Activated T-helper 1 cell treated with Interleukin-2 at 50 U/mL for 16 hours (primary cell): ENCODE results near the gene TMOD2.

Experiments used
- DNase-seq: peaks from one replicate; pipeline ENCODE4 v3.0.0-alpha.2; 2020; ENCODE audit warnings: low read depth

TMOD2 gene

DNA sequence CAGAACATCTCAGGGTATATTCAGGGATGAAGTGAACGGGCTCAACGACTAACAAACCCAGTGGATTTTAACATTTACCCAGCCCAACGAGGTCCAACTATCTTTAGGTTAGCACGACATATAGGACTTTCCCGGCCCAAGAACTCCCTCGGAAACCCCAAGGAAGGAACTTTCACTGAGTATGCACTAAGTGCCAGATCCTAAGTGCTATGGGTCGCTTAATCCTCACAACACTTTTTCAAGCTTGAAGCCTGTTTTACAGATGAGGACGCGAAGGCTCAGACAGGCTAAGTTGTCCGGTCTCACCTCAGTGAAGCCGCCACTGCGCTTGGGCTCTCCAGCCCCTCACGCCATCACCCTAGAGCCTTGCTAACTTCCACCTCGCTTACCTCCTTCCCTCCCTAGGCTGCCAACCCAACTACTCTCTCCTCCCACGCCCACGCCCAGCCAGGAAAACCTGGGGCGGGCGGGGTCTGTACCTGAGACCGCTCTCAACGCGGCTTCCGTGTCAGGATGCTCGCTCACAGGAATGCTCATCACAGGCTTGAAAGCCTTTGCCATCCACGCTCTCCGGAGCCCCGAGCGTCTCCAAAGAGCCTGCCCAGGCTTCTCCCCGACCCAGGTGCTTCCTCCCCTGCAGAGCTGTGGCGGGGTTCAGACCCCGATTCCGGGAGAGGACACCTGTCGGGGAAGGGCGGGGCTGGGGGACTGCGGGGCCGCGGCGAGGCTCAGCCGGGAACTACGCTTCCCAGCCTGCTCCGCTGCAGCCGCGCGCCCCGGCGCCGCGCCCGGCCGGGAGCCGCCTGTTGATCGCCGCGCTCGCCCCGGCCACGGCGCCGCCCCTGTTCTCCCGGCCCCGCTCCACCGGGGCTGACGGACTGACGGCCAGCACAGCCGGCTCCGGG lies at the start of gene TMOD2:
TMOD2 (plus strand) TSS at position 806 of the 905 bp plus-strand sequence. CDS start 14,845 bp downstream, outside the sequence.
- DNase-seq, result peak; percentile 36

DNA sequence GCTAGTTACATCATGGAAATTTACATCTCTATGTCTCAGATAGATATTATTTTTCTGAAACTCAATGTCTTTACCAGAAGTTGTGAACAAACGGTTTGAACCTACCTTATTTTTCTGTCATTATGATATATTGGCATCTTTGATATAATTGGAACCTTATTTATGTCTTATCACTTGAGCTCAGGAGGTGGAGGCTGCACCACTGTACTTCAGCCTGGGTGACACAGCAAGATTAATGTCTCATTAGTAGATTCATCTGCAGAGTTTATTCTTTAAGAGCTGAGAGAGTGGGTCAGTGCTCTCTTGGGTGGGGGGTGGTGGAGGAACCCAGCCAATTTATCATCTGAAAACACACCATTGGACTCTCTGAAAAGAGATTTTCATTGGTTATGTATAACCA lies 48.7 kb upstream of the TMOD2 start:
- DNase-seq, result no peak

DNA sequence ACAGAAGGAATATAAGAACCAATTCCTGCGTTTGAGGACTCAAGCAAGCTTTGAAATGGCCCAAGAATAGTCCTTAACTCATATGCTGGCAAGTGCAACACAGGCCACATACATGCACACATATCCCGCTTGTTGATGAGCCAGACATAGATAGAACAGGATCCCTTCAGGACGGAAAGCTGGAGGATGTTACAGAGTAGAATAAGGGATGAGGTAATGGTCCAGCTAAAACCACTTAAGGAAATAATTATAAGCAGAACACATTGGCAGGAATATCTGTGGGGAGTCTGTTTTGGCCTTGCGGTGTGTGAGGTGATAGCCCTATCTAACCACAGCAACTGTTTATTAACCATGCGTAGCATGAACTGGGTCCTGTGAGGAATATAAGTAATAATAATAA lies 45.1 kb upstream of the TMOD2 start:
- DNase-seq, result no peak

DNA sequence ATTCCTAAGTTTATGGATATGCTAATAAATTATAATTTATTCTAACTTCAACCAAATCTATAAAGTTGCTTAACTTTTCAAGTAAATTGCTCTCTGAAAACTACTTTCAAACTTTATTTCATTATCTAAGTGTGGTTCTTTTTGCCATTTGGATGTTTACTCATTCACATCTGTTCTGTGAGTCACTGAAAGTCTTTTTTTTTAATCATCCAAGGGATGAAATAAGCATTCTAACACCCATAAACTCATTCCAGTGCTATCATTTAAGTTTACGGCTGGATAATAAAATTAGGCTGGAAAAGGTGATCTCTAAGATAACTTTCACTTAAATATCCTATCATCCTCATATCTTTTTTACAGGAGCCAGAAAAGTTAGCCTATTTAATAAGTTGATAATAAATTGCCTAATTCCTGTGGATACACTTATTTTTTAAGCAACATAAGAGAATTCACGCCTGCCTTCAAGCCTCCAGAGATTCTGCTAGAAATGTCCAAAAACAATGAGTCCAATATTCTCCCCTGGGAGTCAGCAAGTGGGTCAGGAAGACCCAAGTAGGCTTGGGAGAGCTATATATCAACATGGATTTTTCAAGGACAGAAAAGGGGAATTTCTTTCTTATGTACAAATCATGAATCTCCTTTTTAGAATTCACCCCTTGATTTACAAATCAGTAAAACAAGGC lies 44.3 kb upstream of the TMOD2 start:
- DNase-seq, result no peak

DNA sequence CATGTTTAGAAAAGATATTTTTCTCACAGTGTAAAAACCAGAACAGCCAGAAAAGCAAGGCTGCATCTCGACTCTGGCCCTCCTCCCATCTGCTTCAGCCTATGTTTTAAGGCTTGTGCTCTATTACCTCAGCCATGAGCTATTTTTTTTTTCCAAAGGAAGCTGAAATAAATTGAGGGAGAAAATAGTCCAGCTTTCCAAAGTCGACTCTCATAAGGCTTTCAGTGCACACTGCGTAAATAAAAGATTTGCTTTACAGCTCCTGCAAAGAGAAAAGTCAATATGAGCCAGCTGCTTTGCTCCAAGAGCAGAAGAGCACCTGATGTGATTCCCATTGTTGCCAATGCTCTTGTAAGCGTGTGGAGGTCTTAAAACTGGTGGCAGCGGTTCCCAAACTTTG lies 43.4 kb upstream of the TMOD2 start:
- DNase-seq, result no peak

DNA sequence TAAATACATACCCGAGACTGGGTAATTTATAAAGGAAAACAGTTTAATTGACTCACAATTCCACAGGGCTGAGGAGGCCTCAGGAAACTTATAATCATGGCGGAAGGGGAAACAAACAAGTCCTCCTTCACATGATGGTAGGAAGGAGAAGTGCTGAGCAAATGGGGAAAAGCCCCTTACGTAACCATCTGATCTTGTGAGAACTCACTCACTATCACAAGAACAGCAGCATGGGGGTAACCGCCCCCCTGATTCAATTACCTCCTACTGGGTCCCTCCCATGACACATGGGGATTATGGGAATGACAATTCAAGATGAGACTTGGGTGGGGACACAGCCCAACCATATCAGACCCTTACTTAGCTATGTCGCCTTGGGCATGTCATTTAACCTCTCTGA lies 42.4 kb upstream of the TMOD2 start:
- DNase-seq, result no peak

DNA sequence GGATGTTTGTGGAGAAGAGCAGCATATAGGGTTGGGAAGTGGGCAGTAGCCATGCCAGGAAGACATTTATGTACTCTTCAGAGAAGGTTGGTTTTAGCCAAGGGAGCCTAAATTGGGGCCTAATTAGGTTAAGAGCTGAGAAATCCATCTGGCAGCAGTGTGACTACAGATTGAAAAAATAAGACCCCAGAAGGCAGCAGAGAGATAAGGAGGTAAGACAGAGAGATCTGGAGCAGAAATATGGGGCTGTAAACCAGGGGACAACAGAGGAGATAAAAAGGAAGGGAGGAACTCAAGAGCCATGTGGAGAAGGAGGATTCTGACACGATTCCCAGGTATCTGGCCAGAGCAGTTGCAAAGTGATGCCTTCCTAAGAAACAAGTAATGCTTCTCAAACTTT lies 37.2 kb upstream of the TMOD2 start:
- DNase-seq, result no peak

DNA sequence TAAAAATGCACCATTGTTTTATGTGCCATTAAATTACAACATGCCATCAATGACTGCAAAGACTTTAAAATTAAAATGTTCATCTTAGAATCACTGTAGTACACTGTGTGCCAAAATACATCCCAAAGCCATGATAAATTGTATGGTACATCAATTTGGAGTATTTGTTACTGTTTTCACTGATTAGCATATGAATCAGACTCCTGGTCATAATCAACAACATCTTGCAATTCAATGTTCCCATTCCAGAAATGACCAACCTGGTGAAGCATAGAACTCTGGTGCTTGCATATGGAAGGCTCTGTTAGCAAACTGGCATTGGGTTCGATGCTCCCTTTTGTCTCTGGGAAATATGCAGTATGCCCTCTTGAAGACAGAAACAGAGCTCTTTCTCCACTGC lies 36.5 kb upstream of the TMOD2 start:
- DNase-seq, result no peak

DNA sequence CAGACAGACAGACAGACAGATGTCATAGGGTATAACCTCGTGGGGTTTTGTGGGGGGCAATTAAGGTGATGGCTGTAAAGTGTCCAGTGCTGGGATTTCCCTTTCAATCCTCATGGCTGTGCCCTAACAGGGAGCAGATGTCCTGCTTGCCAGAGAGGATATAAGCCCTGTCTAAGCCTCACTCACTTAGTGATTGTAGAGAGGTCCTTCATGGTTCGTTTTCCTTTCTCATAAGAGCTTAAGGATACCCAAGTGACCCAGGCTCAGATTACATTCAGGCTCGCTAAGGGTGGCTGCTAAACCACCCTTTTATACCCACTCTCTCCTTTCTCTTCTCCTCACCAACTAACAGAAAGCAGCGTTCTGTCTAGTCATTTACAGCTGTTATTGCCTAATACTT lies 33.2 kb upstream of the TMOD2 start:
- DNase-seq, result no peak

DNA sequence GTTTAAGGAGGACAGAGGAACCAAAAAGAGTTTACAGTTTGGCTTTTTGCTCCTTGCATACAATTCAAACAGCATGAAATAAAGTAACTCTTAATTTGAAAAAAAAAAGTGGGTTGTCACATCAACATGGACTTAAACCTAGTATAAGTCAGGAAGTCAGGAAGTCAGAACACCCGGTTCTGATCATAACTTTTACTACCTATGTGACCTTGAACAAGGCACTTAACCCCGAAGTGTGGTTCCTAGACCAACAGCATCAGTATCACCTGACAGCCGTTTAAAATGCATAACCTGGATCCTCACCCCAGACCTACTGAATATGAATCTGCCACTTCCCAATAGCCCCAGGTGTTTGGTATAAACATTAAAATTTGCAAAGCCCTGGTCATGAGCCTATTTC lies 32.7 kb upstream of the TMOD2 start:
- no peak for DNase-seq

DNA sequence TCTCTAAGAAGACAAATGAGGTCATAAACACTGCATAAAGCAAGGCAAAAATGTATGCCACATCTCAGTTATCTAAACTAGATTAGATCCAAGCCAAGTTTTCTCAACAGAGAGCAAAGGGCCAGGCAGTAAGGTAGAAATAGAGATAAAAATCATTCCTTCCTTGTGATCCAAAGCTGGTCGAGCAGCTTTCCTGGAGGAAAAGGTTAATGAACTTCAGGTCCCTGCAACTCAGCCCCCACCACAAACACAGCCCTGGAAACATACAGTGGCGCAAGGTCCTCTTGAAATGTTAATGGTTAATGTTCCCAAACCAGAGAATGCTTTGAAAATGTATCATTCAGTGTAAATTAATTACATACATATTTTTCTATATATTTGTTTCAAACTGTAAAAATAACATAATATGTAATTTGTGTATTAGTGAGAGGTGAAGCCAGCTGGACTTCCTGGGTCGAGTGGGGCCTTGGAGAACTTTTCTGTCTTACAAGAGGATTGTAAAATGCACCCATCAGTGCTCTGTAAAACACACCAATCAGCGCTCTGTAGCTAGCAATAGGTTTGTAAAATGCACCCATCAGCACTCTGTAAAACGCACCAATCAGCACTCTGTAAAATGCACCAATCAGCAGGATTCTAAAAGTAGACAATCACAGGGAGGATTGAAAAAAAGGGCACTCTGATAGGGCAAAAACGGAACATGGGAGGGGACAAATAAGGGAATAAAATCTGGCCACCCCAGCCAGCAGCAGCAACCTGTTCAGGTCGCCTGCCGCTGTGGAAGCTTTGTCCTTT lies 31.0 kb upstream of the TMOD2 start:
- DNase-seq, result no peak

DNA sequence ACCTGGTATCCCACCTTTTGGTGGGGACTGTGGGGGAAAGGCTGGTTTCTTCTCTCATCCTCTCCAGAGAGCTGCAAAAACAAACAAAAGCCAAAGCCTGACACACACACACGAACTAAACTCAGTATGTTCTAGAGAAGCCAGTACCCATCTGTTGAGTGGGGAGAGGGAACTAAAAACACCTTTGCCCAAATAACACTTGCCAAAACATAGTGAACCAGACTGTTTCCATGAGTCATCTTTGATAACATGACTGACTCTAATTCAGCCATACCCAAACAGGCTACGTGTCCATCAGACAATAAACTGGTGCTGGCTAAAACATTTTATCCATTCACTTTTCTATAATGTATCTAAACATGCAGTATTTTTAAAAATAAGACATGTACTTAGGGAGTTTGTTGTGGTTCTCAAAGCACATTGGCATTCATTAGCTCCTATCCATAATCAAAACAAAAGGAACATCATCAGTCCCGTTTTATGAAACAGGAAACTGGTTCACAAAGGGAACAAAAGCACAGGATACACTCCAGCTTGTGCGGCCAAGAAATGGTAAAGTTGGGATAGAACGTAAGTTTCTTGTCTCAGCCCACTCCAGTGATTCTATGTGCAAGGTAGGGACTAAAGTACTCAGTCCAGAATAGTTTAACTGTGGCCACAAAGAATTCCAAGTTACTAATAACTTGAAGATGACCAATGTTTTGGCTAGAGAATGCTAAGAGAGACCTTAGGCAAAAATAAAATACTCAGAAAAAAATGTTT lies 30.0 kb upstream of the TMOD2 start:
- no peak for DNase-seq

DNA sequence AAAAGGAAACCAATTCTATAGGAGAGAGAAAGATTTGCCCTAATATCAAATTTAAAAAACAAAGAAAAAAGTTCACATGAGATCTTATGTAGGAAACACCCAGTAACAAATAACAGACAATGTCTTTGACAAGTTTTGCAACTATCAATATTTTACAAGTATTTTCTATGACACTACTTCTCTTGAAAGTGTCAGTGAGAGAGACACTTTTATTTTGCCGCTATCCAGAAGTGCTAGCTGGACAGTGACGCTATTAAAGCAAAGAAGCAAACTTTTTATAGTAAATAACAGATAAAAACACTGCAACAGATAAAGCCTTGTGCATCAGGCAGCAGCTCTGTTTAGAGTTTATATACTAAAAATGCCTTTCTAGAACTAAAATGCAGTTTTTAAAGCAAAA lies 27.2 kb upstream of the TMOD2 start:
- DNase-seq, result no peak

DNA sequence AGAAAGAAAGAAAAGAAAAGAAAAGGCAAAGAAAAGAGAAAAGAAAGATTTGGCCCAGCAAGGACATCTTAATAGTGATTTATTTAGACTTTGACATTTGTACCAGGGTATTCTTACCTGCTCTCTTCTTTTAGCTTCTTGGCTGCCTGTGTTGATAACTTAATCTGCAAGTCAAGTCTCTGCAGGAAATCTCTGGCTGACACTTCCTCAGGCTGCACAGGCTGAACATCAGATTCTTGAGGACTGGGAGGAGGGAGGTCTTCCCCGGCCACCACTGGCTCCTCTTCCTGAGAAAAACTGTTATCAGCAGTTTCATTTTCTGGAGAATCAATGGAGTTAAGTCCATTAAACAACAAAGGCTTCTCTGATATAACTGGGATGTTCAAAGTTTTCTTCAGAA lies 26.7 kb upstream of the TMOD2 start:
- no peak for DNase-seq

DNA sequence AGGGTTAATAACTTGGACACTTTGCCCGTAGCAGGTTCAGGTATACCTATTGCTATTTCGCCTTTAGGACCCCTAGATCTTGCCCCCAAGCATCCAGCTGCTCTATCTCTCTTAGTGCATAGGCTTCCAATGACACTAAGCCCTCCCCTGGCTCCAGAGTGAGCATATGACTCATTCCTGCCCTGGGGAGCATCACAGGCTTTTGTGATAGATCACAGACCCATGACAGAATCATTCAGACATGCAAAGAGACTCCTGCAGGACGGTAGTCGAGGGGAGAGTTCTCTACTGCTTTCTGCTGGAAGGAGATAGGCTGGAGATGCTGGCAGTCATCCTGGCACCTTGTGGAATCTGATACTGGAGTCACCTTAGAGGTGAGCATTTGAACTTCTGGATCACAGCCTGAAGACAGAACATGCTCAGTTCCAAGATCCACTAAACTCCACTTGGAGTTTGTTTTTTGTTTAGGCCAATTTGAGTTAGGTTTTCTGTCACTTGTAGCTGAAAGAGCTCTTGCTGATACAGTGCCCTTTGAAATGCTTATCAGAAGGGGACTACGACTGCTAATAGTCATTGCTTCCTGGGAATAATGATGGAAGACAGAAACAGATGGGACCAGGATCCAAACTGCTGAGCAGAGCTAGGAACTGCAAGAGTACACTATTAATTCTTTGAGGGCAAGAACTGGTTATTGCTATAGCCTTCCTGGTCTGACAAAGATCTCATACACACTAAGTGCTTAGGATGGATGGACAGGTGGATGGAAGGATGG lies 24.9 kb upstream of the TMOD2 start:
- DNase-seq, result no peak

DNA sequence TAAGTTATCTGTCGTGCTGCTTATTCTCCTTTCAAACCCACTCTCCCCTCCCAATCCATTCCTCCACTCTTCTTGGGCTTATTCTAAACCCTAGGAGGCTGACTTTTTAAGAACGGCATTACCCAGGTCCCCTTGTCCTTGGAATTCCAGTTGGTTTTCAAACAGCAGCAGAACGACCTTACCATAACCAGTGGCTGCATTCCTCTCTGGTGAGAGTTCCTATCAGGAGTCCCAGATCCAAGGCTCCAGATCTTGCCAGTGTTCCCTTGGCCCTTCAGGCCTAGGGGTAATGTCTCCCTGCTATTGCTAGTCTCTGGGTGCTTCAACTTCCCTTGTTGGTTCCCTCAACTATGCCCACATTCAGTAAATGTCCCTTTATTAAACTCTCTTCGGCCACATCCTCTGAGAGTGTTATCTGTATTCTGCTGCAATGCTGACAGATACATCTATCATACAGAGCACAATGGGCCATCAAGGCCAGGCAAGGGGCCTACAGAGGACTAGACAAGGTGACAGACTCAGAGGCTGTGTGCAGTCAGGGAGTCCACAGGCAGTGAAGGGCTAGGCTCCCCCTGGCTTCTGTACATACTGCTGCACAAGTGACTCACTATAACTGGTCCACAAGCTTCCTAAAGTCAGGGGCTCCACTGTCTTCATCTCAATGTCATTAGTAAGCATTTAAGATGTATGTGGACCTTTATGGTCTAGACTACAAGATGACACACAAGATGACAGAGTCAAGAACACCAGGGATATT lies 24.1 kb upstream of the TMOD2 start:
- no peak for DNase-seq

DNA sequence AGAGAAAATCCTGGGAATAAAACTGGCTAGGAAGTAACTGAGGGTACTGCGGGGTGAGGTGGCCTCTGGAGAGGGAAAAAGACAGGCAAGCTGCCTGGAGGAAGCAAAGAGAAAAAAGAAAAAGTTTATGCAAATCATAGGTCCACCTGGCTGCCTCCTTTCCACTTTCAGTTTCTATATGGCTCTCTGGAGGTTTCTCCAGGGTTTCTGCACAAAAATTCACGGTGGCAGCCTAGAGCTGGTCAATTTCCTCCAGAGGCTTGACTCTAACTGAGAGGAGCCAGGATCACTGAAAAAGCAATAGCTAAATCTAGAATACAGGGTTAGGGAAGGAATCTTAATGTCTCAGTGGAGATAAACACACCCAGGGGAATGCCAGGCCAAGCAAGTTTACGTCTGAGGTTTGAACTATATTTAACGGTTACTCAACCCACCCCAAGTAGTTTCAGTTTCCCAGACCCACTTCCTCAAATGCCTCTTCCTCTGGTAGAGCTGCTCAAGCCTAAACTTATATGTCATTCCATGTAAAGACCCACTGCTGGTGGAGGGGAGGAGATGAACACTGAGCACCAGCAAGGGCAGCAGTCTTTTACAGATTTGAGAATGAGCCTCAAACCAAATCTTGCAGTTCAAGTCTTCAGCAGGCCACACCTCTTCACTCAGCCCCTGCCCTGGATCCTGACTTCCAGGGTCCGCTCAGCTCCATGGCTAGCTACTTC lies 19.7 kb upstream of the TMOD2 start:
- DNase-seq, result no peak

DNA sequence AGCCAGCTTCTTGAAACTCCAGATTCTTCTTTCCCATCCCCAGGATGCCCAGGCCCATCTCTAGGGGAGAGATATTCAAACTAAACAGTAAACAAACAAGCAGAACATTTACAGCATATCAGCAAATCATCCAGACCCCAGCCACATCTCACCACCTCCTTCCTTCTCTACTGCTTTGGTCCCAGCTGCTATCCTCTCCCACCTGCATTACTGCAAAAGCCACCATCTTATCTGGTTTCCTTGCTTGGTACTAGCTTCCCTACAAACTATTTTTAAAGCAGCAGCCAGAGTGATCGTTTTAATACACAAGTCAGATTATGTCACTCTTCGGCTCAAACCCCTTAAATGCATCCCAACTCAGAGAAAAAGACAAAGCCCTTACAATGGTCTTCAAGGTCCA lies 18.8 kb upstream of the TMOD2 start:
- no peak for DNase-seq

DNA sequence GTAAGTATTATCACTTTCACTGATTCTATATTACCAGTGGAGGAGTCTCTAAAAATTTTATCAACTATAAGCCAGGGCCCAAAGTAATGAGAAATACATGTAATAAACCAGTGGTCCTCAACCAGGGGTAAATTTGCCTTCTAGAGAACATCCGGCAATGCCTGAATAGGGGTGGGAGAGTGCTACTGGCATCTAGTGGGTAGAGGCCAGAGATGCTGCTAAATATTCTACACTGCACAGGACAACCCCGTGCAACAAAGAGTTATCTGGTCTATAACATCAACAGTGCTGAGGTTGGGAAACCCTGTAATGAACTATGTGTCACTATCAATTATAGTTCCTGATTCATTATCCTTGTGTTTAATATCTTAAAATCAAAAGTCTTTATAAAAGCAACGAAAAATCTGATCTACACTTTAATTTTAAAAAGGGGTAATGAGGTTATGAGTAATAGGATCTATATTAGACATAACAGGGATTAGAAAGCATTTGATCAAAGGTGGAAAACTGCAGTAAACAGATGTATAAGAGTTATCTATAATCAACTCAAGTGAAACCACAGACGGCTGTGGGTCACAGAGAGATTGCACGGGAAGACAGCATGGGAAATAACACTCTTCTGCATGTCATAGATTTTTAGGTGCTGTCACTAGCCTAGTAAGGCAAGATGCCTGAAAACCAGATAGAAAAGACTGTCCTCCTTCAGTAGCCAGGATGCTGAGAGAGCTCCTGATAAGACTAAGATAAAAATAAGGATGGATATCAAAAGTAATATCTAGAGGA lies 16.0 kb upstream of the TMOD2 start:
- no peak for DNase-seq
